MM.1S (cell line): ENCODE measurements around the gene SLC25A41.

Experiments
- CTCF ChIP-seq: fragments of 300-600 bp; sonication (generic); IDR thresholded peaks from 2 replicates; pipeline ENCODE4 v1.5.1; 2016; ENCODE audit warnings: antibody characterized with exemption, low read length, mixed read lengths
- EZH2 ChIP-seq: fragments of 300-600 bp; sonication (generic); optimal IDR thresholded peaks from 2 replicates; pipeline ENCODE3; 2017; ENCODE audit warnings: low read depth, mild to moderate bottlenecking, antibody characterized with exemption, low read length, mixed read lengths
- EZH2phosphoT487 ChIP-seq: fragments of 300-600 bp; sonication (generic); IDR thresholded peaks from 2 replicates; pipeline ENCODE4 v1.6.1; 2018; ENCODE audit warnings: antibody characterized with exemption, low read length

- no peak for TF ChIP-seq CTCF
- no peak for TF ChIP-seq EZH2
- no peak for TF ChIP-seq EZH2phosphoT487
Measured at GRCh38 chr19:6413721-6414643, 19.6 kb downstream of the SLC25A41 start.
